ENCODE measurements around the gene FRMD5.

FRMD5 gene

GRCh38 chr15:43969802-43970375 lies 225.2 kb downstream of the FRMD5 start:
- no peak for DNase-seq

- DNase-seq = no peak
Observed at GRCh38 chr15:43968551-43968950, 226.5 kb downstream of the FRMD5 start.

GRCh38 chr15:43966646-43967045 lies 228.4 kb downstream of the FRMD5 start:
- no peak for DNase-seq

- no peak for DNase-seq
Observed at GRCh38 chr15:43958861-43959330, 236.2 kb downstream of the FRMD5 start.

GRCh38 chr15:43957724-43958123 lies 237.3 kb downstream of the FRMD5 start:
- no peak for DNase-seq

DNA sequence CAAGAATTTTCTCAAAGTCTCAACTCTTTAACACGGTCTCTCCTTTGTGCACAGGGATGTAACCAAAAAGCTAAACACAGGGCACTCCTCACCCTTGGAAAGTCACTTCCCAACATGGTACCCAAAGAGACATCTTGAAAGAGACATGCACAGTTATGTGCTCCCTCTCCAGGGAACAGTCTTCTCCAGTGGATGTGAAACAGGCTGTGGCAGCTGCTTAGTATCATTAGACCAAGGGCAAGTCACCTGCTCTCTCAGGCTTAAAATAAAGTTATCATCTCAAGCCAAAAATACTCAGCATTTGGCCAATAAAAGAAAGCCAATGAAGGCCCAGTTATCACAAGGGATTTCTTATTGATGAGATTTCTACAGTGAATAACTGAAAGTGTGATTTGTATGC lies 239.9 kb downstream of the FRMD5 start:
- DNase-seq = no peak

DNA sequence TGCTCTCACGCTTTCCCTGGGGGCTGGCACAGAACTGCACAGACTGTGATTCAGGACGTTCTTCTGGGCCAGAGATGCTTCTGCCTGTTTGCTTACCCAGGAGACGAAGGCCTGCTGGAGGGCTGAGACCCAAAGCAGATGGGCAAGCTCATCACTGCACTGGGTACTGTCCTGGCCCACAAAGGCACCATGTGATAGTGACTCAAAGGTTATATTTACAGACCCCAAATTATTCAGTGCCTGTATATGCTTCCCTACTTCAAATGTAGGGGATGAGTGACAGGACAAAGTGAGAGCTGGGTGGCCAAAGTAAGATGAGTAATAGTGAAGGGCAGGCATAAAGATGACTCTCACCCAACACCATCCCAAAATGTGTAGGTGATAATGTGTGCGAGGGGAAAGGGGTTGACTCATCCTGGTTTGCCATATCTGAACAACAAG lies 240.9 kb downstream of the FRMD5 start:
- DNase-seq = no peak

- no peak for DNase-seq
Observed at GRCh38 chr15:43953402-43953801, 241.7 kb downstream of the FRMD5 start.

- DNase-seq = no peak
Observed at GRCh38 chr15:43950531-43950930, 244.5 kb downstream of the FRMD5 start.

GRCh38 chr15:43948691-43949325 lies 246.3 kb downstream of the FRMD5 start:
- no peak for DNase-seq

- no peak for DNase-seq
Observed at GRCh38 chr15:43943511-43943910, 251.6 kb downstream of the FRMD5 start.

GRCh38 chr15:43942194-43942593 lies 252.9 kb downstream of the FRMD5 start:
- DNase-seq = no peak

DNA sequence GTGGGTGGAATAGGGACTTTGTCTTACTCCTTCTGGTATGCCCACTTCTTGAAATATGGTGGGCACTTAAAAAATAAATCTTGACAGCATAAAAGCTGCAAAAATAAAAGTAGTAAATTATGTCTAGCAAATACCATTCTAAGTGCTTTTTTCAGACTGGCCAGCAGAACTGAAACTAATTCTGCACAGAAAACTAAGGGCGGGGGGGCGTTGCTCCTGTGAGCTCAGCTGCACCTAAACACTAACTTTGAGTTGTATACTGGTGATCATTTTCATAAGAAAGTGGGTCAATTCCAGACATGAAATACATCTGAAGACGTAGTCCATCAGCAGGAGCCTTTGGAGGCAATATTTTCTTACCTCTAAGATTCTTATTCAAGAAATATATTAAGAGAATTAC lies 253.5 kb downstream of the FRMD5 start:
- DNase-seq = no peak

DNA sequence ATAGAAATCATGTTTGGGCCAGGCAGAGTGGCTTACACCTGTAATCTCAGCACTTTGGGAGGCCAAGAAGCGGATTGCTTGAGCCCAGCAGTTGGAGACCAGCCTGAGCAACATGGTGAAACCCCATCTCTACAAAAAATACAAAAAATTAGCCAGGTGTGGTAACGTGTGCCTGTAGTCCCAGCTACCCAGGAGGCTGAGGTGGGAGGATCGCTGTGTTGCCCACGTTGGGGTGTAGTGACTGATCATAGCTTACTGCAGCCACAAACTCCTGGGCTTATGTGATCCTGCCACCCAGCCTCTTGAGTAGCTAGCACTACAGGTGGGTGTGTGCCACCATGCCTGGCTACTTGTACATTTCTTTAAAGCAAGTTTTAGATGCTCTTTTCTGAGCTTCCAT lies 254.0 kb downstream of the FRMD5 start:
- no peak for DNase-seq

- DNase-seq = peak; percentile 5
Observed at GRCh38 chr15:43939070-43939469, 256.0 kb downstream of the FRMD5 start.

DNA sequence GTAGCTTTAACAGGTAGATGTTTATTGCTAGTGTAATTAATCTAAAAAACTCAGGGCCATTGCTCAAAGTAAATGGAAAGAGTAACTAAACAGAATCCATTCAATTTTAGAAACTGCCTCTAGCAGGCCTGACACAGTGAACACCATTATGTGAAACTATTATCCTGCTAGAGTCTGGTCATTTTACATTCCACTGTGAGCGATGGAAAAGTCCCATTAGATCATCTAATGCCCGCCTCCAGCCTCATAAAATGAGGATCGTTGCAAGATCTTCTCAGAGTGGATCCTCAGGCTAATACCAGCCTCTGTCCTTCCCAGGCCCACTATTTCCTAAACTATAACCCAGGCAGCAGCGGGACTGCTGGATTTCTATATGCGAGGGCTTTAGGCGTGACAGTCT lies 260.6 kb downstream of the FRMD5 start:
- no peak for DNase-seq

- no peak for DNase-seq
Observed at GRCh38 chr15:43932907-43933306, 262.2 kb downstream of the FRMD5 start.

- no peak for DNase-seq
Observed at GRCh38 chr15:43931790-43932435, 263.2 kb downstream of the FRMD5 start.

GRCh38 chr15:43931119-43931518 lies 264.0 kb downstream of the FRMD5 start:
- no peak for DNase-seq

DNA sequence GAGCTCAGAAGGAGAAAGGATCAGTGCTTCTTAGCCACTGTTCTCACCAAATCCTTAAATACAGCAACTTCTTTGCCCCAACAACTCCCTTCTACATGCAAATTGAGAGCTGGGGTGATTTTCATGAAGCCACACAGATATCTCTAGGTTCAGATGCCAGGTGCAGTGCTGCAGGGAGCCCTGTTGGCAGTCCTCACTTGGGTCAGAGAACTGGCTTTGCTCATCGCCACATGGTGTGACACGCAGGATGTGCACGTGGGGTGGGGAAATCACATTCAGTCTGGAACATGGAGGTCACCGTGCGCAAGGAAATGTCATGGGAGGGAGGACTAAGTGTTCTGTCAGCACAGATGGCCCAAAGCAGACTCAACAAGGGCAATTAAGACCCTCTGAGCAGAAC lies 264.5 kb downstream of the FRMD5 start:
- no peak for DNase-seq

DNA sequence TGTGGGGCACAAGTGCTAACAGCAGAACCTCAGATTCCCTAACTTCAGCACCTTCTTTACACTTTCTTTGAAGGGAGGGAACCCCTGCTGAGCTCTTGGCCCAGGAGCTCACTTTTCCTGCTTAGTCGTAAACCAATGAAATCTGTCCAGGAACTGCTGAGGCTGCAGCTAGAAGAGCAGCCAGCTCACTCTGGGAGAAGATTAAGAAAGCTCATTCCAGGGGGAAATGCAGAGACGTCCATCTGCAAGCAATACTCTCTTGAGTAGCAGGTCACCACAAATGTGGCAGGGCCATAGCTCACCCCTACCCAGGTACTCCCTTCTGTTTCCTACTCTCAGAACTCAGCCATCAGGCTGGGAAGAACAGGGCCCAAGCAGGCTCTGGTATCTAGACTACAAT lies 265.0 kb downstream of the FRMD5 start:
- DNase-seq = no peak

- DNase-seq = no peak
Observed at GRCh38 chr15:43928152-43928551, 266.9 kb downstream of the FRMD5 start.

DNA sequence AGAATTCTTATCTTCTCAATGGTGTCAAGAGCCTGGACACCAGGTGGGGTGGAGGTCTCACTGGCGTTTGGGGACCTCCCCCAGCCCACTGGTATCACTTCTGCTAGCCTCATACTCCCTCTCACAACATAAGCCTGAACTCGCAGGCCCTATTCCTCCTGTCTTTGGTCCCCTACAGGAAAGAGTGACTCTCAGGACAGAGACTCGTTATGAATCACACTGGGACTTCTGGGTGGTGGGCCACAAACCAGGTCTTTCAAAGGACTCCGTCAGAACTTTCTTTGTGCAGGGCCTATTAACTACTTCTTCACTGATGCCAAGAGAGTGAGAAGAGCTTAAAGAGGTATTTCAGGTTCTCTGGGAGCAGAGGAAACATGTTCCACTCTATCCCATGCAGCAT lies 267.9 kb downstream of the FRMD5 start:
- no peak for DNase-seq

- no peak for DNase-seq
Observed at GRCh38 chr15:43923553-43923952, 271.5 kb downstream of the FRMD5 start.

- no peak for DNase-seq
Observed at GRCh38 chr15:43922021-43922420, 273.1 kb downstream of the FRMD5 start.
